Neural progenitor cell (in vitro differentiated cells): ENCODE measurements around the gene GOLT1A. TPM values are rescaled to one million over a fixed set of nuclear protein-coding genes. Genes with fewer than 3 reads are reported as not detected.

Experiments
- DNase-seq: peaks from one replicate; pipeline ENCODE4 v3.0.0-alpha.2; 2016; ENCODE audit warnings: low spot score
- H2AFZ ChIP-seq: fragments of 200-600 bp; sonication (generic); replicated peaks from 2 replicates; pipeline ENCODE4 v1.6.1; 2016; ENCODE audit warnings: antibody characterized with exemption
- H3F3A ChIP-seq: fragments of 200-600 bp; sonication (generic); 2 replicates; pipeline ENCODE4 v1.6.1; 2016; ENCODE audit warnings: antibody characterized with exemption, low read depth
- H3K27ac ChIP-seq: fragments of 200-600 bp; sonication (generic); 2 replicates; pipeline ENCODE4 v1.5.1; 2016; ENCODE audit warnings: mild to moderate bottlenecking
- H3K27me3 ChIP-seq: fragments of 200-600 bp; sonication (generic); 2 replicates; pipeline ENCODE4 v1.6.1; 2016; ENCODE audit warnings: mild to moderate bottlenecking, moderate library complexity
- H3K36me3 ChIP-seq: fragments of 200-600 bp; sonication (generic); 2 replicates; pipeline ENCODE4 v1.5.1; 2016
- H3K4me1 ChIP-seq: fragments of 200-600 bp; sonication (generic); 2 replicates; pipeline ENCODE4 v1.6.1; 2016; ENCODE audit warnings: mixed run types
- H3K4me2 ChIP-seq: fragments of 200-600 bp; sonication (generic); 2 replicates; pipeline ENCODE4 v1.6.1; 2016
- H3K4me3 ChIP-seq: fragments of 200-600 bp; sonication (generic); 2 replicates; pipeline ENCODE4 v1.5.1; 2016
- H3K79me2 ChIP-seq: fragments of 200-600 bp; sonication (generic); 2 replicates; pipeline ENCODE4 v1.6.1; 2016; ENCODE audit warnings: low read depth
- H3K9ac ChIP-seq: fragments of 200-600 bp; sonication (generic); 2 replicates; pipeline ENCODE4 v1.6.1; 2016
- H3K9me3 ChIP-seq: fragments of 200-600 bp; sonication (generic); 2 replicates; pipeline ENCODE4 v1.5.1; 2016; ENCODE audit warnings: low read depth
- H4K20me1 ChIP-seq: fragments of 200-600 bp; sonication (generic); 2 replicates; pipeline ENCODE4 v1.6.1; 2016; ENCODE audit warnings: low read depth
- H3K27ac Mint-ChIP-seq: 3 replicates; pipeline ENCODE4 v1.8.0; 2021; ENCODE audit warnings: mixed read lengths
- H3K27me3 Mint-ChIP-seq: 2 replicates; pipeline ENCODE4 v1.8.0; 2022; ENCODE audit warnings: low read depth, mild to moderate bottlenecking, inconsistent platforms, moderate library complexity, mixed read lengths; ENCODE audit not compliant: insufficient read depth
- H3K36me3 Mint-ChIP-seq: 3 replicates; pipeline ENCODE4 v1.8.0; 2021; ENCODE audit warnings: mixed read lengths
- H3K4me1 Mint-ChIP-seq: 3 replicates; pipeline ENCODE4 v1.8.0; 2021; ENCODE audit warnings: mixed read lengths
- H3K4me3 Mint-ChIP-seq: 3 replicates; pipeline ENCODE4 v1.8.0; 2021; ENCODE audit warnings: mild to moderate bottlenecking, moderate library complexity, mixed read lengths
- H3K9me3 Mint-ChIP-seq: 3 replicates; pipeline ENCODE4 v1.8.0; 2020; ENCODE audit warnings: mixed read lengths
- EZH2 ChIP-seq: fragments of 200-600 bp; sonication (generic); IDR thresholded peaks from 2 replicates; pipeline ENCODE4 v1.6.1; 2017; ENCODE audit warnings: antibody characterized with exemption, mild to moderate bottlenecking, moderate library complexity
- EZH2phosphoT487 ChIP-seq: fragments of 200-600 bp; sonication (generic); IDR thresholded peaks from 2 replicates; pipeline ENCODE4 v1.6.1; 2017; ENCODE audit warnings: antibody characterized with exemption
- total RNA-seq: library from RNA; depleted of rRNA; stranded (reverse); fragments of >200 nt; gene quantifications from 2 replicates; pipeline ENCODE4 v1.2.3, GENCODE V29; 2015; ENCODE audit warnings: low replicate concordance
- TF ChIP-seq, protein P1 (sequence below): fragments of 200-600 bp; sonication (generic); IDR thresholded peaks from 2 replicates; pipeline ENCODE4 v1.5.1; 2017; ENCODE audit warnings: antibody characterized with exemption, mild to moderate bottlenecking

GOLT1A gene
- total RNA-seq, 1 donor from 2014 or later, result not detected

- H3K4me1 Mint-ChIP-seq, result no peaks in the 10 kb centered on the region
- no peaks in the 10 kb centered on the region for H3F3A ChIP-seq
- no peaks in the 10 kb centered on the region for H3K79me2 ChIP-seq
- H3K9me3 Mint-ChIP-seq, result no peaks in the 10 kb centered on the region
- H3K27me3 ChIP-seq, result peaks cover 25% of the 10 kb centered on the region
- H3K4me3 ChIP-seq, result no peak overlapping the region
- no peak overlapping the region for H2AFZ ChIP-seq
- H3K4me3 Mint-ChIP-seq, result no peak overlapping the region
- H3K27me3 Mint-ChIP-seq, result peaks cover 7% of the 10 kb centered on the region
- no peaks in the 10 kb centered on the region for H4K20me1 ChIP-seq
- no peak overlapping the region for H3K27ac Mint-ChIP-seq
- no peaks in the 10 kb centered on the region for H3K9me3 ChIP-seq
- H3K9ac ChIP-seq, result no peak overlapping the region
- no peaks in the 10 kb centered on the region for H3K36me3 ChIP-seq
- H3K36me3 Mint-ChIP-seq, result no peaks in the 10 kb centered on the region
- H3K4me1 ChIP-seq, result no peaks in the 10 kb centered on the region
- H3K27ac ChIP-seq, result no peak overlapping the region
- no peak for DNase-seq
- TF ChIP-seq EZH2phosphoT487 (no peak), EZH2 (no peak)
- TF ChIP-seq, protein P1, sequence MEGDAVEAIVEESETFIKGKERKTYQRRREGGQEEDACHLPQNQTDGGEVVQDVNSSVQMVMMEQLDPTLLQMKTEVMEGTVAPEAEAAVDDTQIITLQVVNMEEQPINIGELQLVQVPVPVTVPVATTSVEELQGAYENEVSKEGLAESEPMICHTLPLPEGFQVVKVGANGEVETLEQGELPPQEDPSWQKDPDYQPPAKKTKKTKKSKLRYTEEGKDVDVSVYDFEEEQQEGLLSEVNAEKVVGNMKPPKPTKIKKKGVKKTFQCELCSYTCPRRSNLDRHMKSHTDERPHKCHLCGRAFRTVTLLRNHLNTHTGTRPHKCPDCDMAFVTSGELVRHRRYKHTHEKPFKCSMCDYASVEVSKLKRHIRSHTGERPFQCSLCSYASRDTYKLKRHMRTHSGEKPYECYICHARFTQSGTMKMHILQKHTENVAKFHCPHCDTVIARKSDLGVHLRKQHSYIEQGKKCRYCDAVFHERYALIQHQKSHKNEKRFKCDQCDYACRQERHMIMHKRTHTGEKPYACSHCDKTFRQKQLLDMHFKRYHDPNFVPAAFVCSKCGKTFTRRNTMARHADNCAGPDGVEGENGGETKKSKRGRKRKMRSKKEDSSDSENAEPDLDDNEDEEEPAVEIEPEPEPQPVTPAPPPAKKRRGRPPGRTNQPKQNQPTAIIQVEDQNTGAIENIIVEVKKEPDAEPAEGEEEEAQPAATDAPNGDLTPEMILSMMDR, result no peak
- H3K4me2 ChIP-seq, result no peak overlapping the region
Measured at GRCh38 chr1:204178487-204179281, 35.1 kb downstream of the GOLT1A start.

- no peaks in the 10 kb centered on the region for H3K79me2 ChIP-seq
- Mint-ChIP-seq H3K9me3 (no peaks in the 10 kb centered on the region), H3K27ac (no peak overlapping the region), H3K4me3 (no peak overlapping the region), H3K36me3 (no peaks in the 10 kb centered on the region), H3K27me3 (peaks cover 7% of the 10 kb centered on the region), H3K4me1 (no peaks in the 10 kb centered on the region)
- H3K9ac ChIP-seq, result no peak overlapping the region
- peaks cover 28% of the 10 kb centered on the region for H3K27me3 ChIP-seq
- H3K4me1 ChIP-seq, result no peaks in the 10 kb centered on the region
- no peak for DNase-seq
- no peak overlapping the region for H3K4me3 ChIP-seq
- no peak overlapping the region for H3K27ac ChIP-seq
- H3K9me3 ChIP-seq, result no peaks in the 10 kb centered on the region
- H3K4me2 ChIP-seq, result no peak overlapping the region
- H2AFZ ChIP-seq, result no peak overlapping the region
- TF ChIP-seq, protein P1, result no peak
- TF ChIP-seq EZH2 (no peak), EZH2phosphoT487 (no peak)
- no peaks in the 10 kb centered on the region for H3K36me3 ChIP-seq
- H3F3A ChIP-seq, result no peaks in the 10 kb centered on the region
- H4K20me1 ChIP-seq, result no peaks in the 10 kb centered on the region
Measured at GRCh38 chr1:204177133-204177532, 36.7 kb downstream of the GOLT1A start.

GRCh38 chr1:204176049-204176448 lies 37.7 kb downstream of the GOLT1A start:
- Histone ChIP-seq H4K20me1 (no peaks in the 10 kb centered on the region), H3K27me3 (peaks cover 28% of the 10 kb centered on the region), H3K4me1 (no peaks in the 10 kb centered on the region), H3K9me3 (no peaks in the 10 kb centered on the region), H3K9ac (no peak overlapping the region), H3K27ac (no peak overlapping the region), H3K36me3 (no peaks in the 10 kb centered on the region), H3F3A (no peaks in the 10 kb centered on the region), H3K4me2 (no peak overlapping the region), H3K79me2 (no peaks in the 10 kb centered on the region), H3K4me3 (no peak overlapping the region), H2AFZ (no peak overlapping the region)
- TF ChIP-seq, protein P1, result no peak
- TF ChIP-seq EZH2 (no peak), EZH2phosphoT487 (no peak)
- peaks cover 7% of the 10 kb centered on the region for H3K27me3 Mint-ChIP-seq
- no peak overlapping the region for H3K27ac Mint-ChIP-seq
- H3K9me3 Mint-ChIP-seq, result peaks cover 4% of the 10 kb centered on the region
- H3K4me3 Mint-ChIP-seq, result no peak overlapping the region
- DNase-seq, result no peak
- no peaks in the 10 kb centered on the region for H3K36me3 Mint-ChIP-seq
- no peaks in the 10 kb centered on the region for H3K4me1 Mint-ChIP-seq
